Stomach (tissue), 4 donors: ENCODE results near the gene RPL26.

Experiments
- CTCF ChIP-seq, 7 experiments: fragments of 450-650 bp in 4 of 7; fragments of 200-600 bp in 3 of 7; sonication (generic) in 3 of 7; IDR thresholded peaks; one replicate each; pipeline ENCODE4 v1.5.1; 2016 to 2019; ENCODE audit warnings: antibody characterized with exemption in 7 of 7, control low read depth in 2 of 7, mild to moderate bottlenecking in 1 of 7
- EP300 ChIP-seq: sonication (generic); formaldehyde crosslinking; IDR thresholded peaks from one replicate; pipeline ENCODE4 v1.6.1; 2017; ENCODE audit warnings: antibody characterized with exemption

DNA sequence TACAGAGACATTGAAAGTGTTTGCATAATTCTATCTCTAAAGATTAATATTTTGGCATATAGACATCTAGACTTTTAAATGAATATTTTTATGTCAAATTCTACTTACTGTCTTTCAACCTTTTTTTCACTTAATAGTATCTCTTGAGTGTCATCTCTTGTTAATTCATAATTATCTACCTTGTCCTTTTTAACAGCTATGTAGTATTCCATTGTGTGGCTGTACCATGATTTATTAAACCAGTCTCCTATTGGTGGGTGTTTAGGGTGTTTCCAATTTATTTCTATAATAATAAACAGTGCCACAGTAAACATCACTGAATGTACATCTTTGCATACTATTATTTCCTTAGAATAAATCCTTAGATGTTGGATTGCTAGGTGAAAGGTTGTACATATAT, 30.9 kb upstream of the RPL26 start:
- no peak for TF ChIP-seq CTCF (IDR thresholded peaks at IDR 0.05)
- TF ChIP-seq EP300 = no peak
